ENCODE measurements around the gene RASA3.

Gene RASA3

GRCh38 chr13:114005206-114005724, 127.2 kb downstream of the RASA3 start:
- no peak for TF ChIP-seq ZNF274 (IDR thresholded peaks at IDR 0.05; ENCODE audit: low read depth, low read length)
- no peak overlapping the region for H3K4me3 ChIP-seq (ENCODE audit: low read length)

DNA sequence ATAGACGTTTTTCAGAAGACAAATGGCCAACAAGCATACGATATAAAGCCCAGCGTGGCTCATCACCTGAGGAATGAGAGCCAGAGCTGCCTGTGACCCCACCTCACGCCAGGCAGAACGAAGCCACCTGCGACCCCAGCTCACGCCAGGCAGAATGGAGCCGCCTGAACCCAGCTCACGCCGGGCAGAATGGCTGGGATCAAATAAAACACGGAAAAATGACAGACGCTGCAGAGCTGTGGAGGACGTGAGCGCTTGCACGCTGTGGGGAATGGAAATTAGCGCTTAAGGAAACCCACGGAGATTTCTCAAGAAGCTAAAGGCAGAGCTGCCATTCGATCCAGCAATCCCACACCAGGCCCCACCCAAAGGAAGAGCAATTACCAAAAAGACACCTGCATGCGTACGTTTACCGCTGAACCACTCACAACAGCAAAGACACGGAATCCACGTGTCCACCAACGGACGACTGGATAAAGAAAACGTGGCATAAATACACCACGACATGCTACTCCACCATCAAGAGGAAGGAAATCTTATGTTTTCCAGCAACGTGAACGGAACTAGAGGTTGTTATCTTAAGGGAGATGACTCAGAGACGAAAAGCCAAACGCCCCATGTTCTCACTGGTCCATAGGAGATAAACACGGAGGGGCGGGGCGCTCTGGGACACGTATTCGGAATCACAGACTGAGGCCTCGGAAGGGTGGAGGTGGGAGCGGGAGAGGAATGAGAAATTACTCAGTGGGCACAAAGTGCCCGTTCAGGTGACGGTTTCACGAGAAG, 127.8 kb downstream of the RASA3 start:
- no peak overlapping the region for H3K4me3 ChIP-seq (ENCODE audit: low read length)
- no peak for TF ChIP-seq ZNF274 (IDR thresholded peaks at IDR 0.05; ENCODE audit: low read depth, low read length)

DNA sequence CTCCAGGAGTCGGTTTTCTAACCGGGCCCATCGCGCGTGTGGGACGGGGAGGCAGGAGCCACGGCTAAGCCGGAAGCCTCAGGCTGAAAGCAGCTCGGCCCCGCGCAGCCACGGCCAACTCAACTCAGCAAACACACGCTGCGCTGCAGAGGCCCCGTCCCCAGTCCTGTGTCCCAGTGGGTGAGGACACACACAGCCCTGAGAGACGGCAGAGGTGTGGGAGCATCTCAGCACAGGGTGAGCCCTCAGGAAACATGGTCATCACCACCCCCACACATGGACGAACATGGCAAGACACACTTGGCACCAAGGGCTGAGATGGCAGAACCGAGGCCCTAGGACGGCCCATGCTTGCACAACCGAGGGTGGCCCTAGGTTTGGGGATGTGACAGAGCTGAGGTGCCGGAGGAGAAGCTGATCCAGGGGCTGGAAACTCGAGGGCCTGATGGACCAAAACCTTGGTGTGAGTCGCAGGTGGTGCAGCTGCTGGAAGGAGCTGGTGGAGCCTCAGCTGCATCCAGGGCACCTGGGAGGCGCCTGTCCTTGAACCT, 129.6 kb downstream of the RASA3 start:
- no peak for TF ChIP-seq ZNF274 (IDR thresholded peaks at IDR 0.05; ENCODE audit: low read depth, low read length)
- H3K4me3 ChIP-seq (ENCODE audit: low read length), result no peak overlapping the region

DNA sequence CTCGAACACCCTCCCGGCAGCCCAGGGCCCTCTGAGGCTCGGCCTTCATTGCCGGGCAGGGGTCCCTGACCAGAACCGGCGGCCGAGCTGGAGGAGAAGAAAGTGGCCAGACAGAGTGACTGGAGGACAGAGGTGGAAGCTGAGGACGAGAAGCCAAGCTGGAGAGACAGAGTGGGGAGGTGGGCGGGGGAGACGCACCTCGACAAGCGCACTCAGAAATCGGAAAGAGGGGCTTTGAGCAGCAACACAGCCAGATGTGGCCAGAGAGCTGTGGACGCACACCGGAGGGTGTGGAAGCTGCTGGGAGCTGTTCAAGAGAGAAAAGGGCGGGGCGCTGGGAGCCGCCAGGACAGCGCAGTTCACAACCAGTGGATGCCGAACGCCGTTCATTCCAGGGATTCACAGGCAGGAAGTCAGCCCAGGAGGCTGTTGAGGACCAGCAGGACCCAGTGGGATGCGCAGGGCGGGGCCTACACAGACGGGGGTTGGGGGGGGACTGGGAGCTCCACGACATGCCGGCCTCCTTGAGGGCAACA, 130.3 kb downstream of the RASA3 start:
- TF ChIP-seq ZNF274 (IDR thresholded peaks at IDR 0.05; ENCODE audit: low read depth, low read length), result no peak
- no peak overlapping the region for H3K4me3 ChIP-seq (ENCODE audit: low read length)

DNA sequence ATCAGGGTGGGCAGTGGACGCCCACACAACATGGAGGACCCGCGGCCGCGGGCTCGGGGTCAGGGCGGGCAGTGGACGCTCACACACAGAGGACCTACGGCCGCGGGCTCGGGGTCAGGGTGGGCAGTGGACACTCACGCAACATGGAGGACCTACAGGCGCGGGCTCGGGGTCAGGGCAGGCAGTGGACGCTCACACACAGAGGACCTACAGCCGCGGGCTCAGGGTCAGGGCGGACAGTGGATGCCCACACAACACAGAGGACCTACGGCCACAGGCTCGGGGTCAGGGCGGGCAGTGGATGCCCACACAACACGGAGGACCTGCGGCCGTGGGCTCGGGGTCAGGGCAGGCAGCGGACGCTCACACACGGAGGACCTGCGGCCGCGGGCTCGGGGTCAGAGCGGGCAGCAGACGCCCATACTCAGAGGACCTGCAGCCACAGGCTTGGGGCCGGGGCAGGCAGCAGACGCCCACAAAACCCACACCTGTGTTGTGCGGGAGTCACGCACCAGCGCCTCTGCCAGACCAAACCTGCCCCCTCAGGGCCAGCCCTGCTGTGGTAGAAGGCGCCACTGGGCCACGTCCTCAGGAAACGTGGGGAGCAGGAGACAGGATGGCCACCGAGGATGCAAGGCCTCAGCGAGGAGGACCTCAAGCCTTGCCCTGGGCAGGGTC, 131.0 kb downstream of the RASA3 start:
- no peak for TF ChIP-seq ZNF274 (IDR thresholded peaks at IDR 0.05; ENCODE audit: low read depth, low read length)

GRCh38 chr13:114000151-114001040, 132.0 kb downstream of the RASA3 start:
- no peak overlapping the region for H3K4me3 ChIP-seq (ENCODE audit: low read length)
- no peak for TF ChIP-seq ZNF274 (IDR thresholded peaks at IDR 0.05; ENCODE audit: low read depth, low read length)

More for the DNA sequence above, 131.0 kb downstream of the RASA3 start:
- no peak overlapping the region for H3K4me3 ChIP-seq (ENCODE audit: low read length)

DNA sequence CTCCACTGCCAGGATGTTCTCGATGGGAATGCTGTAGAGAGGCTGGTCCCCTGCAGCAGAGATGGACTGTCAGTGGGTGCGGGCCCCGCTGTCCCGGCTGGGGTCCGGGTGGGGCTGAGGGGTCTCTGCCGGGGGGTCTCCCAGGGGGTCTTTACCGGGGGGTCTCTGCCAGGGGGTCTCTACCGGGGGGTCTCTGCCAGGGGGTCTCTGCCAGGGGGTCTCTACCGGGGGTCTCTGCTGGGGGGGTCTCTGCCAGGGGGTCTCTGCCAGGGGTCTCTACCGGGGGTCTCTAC, 132.9 kb downstream of the RASA3 start:
- H3K4me3 ChIP-seq (ENCODE audit: low read length), result no peak overlapping the region
- no peak for TF ChIP-seq ZNF274 (IDR thresholded peaks at IDR 0.05; ENCODE audit: low read depth, low read length)

DNA sequence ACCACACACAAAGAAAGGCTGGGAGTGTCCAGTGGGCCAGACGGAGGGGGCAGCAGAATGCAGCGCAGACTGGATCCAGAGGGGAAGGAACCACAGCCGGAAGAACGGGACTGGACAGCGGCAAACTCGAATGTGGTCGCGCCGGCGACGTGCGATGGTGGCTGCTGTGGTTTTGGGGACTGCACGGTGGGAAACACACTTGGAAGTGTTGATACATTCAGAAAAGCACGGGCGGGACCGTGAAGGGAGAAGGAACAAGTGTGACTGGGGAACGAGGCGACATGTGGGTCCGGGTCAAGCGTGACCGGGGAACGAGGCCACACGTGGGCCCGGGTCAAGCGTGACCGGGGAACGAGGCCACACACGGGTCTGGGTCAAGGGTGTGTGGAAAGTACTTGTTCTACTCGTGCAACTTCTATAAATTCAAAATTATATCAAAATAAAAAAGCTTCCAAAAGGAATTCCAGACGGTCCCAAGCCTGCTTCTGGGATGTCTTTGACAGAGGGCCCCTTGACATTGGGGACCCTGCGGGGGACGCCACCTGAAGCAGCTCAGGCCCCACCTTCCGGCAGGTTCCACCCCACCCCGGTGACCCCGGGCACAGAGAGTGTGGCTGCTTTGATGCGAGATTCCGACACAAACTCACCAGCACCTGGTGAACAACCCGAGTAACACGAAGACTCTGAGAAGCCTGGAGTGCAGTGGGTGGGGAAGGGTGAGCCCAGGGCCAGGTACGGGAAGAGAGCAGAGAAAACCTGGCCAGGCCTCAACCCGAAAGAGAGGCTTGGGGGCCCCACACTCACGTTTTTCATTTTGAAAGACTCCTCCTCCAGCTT, 133.4 kb downstream of the RASA3 start:
- TF ChIP-seq ZNF274 (IDR thresholded peaks at IDR 0.05; ENCODE audit: low read depth, low read length), result no peak
- no peak overlapping the region for H3K4me3 ChIP-seq (ENCODE audit: low read length)

DNA sequence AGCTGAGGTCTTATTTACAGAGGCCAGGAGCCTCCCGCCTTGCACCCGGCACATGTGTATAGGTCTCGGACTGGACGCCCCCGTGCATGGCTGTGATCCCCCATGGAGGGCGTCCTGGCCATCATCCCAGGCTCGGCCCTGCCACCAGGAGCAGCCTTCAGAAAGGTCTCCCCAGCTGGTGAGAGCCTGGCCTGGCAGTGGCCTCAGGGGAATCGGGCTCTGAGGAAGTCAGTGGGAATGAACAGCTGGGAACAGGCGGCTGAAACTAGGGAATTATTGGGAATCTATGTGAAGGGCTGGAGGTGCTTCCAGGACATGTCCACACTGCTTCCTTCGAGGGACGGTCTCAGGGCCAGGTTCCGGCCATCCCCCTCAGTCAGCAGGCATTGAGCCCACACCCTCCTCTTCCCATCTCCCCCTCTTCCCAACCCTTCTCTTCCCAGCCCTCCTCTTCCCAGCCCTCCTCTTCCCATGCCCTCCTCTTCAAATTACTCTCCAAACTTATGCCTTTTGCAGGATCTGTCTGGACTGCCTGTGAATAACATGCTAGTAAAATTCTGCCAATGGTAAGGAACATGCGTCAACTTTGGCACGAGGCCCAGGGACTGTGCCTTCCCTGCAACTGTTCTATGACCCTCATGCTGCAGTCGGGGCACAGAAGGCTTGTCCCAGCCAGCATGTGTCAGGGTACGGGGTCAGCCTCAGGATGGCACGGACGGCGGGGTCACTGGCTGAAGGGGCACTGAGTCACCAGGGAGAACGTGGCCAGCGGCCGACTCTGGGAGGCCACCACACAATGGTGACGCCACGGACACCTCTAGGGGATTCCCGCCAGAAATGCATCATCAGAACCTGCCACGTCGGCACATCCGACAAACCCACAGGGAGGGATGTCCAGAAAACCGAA, 134.3 kb downstream of the RASA3 start:
- TF ChIP-seq ZNF274 (IDR thresholded peaks at IDR 0.05; ENCODE audit: low read depth, low read length), result no peak
- no peak overlapping the region for H3K4me3 ChIP-seq (ENCODE audit: low read length)

GRCh38 chr13:113996912-113997745, 135.3 kb downstream of the RASA3 start:
- no peak overlapping the region for H3K4me3 ChIP-seq (ENCODE audit: low read length)
- no peak for TF ChIP-seq ZNF274 (IDR thresholded peaks at IDR 0.05; ENCODE audit: low read depth, low read length)
